HG02870 (cell line): ENCODE measurements around the gene DAPK2.

ENCODE experiments used
- ATAC-seq: cut with Tn5 transposase; IDR thresholded peaks from one replicate; pipeline ENCODE4 v1.9.1; 2021; ENCODE audit warnings: mild to moderate bottlenecking, moderate library complexity; ENCODE audit not compliant: unreplicated experiment

Gene DAPK2

GRCh38 chr15:63998489-63998888 lies 47.8 kb downstream of the DAPK2 start:
- ATAC-seq, result no peak

DNA sequence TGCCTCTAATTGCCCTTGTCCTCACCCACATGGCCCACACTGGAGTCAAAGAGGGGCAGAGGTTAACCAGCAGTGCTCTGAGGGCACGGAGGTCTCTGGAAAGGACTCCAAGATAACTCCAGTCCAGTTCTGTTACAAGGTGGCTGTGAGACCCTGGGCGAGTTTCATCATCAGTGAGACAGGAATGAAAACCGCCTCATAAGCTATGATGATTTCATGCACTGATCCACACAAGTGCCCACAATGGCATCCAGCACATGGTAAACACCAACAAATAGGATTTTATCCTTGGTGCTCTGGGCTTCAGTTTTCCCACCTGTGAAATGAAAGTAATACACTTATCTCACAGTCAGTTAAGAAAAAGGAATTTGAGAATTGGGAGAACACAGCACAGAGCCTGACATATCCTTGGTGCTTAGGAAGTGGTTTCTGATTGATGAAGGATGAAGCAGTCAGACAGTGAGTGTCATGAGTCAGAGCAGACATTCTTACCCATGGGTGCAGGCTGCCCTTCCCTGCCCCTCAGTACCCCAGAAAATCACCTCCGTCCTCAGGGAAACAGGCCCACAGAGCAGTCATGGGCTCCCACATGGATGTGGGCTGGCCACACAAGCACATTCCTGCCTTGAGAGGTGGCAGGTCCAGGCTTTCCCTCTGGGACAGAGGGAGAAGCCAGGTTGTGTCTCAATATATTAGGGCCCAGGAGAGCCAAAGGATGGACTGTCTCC lies 48.4 kb downstream of the DAPK2 start:
- no peak for ATAC-seq

- ATAC-seq, result no peak
Measured at GRCh38 chr15:63996794-63997357, 49.4 kb downstream of the DAPK2 start.

DNA sequence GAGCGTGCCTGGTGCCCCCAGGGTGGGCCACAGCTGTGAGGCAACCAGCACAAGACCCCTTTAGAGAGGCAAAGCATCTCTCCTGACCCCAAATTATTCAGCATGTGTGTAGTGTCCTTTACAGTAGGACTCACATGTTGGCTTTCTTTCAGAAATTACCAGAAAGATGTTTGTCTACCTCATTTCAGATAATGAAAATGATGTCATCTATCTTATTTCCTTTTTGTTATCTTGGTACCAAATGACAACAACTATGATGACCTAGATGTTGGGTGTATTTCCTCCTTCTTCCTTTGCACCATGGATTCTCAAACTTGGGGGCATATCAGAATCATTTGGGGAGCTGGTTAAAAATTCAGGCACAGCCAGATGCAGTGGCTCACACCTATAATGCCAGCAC lies 50.5 kb downstream of the DAPK2 start:
- no peak for ATAC-seq

GRCh38 chr15:63994073-63994600 lies 52.1 kb downstream of the DAPK2 start:
- ATAC-seq, result no peak

DNA sequence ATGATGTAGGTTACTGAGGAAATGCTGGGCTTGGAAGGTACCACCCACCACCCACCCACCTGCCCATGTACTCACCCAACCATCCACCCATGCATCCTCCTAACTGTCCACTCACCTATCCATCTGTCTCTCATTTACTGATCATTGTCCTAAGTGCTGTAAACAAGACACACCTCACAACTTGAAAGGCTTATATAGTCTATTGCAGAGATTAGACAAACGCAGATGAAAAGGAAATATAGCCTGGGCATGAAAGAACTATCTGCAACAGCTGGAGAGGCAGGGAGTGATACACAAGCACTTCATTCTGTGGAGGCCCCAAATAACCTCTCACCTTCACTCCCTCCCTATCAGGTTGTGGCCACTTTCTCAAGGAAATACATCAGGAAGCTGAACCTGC lies 54.0 kb downstream of the DAPK2 start:
- ATAC-seq, result no peak

GRCh38 chr15:63991706-63992105 lies 54.6 kb downstream of the DAPK2 start:
- no peak for ATAC-seq

DNA sequence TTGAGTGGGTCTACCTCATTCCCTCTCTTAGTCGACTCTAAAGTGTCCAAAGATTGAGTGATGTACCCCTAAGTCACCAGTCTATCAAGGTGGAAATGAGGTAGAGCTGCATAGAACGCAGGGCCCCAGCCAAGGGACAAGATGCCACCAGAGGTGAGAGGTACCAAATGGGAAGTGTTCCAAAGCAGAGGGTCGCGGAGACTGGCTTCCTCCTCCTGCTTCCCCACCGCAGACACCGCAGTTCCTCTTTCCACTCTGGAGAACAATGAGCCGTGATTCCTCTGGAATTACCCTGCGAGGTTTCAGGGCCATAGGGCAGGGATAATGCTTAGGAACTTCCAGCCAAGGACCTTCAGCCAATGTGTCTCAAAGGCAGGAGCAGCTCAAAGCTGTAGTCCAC lies 55.8 kb downstream of the DAPK2 start:
- ATAC-seq, result no peak

DNA sequence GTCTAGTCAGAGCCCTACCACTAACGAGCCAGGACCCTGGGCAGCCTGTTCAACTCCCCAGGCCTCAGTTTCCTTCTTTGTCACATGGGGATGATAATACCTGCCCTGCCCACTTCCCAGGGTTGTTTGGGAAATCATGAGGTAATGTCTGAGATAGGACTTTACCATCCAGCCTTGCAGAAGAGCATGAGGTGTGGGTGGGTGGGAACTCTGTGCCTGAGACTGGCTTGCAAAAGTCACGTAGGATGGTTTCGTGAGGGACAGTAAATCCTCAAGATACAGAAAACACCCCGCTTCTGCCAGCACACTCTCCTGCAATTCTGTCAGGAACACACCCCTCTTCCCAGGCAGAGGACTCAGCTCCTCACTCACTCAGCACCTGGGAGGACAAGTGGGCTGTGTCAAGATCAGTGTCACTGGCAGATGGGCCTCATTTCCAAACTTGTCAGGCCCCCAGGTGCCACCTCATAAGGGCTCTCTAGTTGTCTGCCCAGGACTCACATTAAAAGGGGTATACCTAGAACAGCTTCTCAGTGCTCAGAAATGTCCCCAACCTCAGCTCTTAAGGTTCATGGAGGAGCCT lies 58.4 kb downstream of the DAPK2 start:
- no peak for ATAC-seq

GRCh38 chr15:63986751-63987341 lies 59.4 kb downstream of the DAPK2 start:
- peak; percentile 68 for ATAC-seq

GRCh38 chr15:63986185-63986680 lies 60.1 kb downstream of the DAPK2 start:
- no peak for ATAC-seq

DNA sequence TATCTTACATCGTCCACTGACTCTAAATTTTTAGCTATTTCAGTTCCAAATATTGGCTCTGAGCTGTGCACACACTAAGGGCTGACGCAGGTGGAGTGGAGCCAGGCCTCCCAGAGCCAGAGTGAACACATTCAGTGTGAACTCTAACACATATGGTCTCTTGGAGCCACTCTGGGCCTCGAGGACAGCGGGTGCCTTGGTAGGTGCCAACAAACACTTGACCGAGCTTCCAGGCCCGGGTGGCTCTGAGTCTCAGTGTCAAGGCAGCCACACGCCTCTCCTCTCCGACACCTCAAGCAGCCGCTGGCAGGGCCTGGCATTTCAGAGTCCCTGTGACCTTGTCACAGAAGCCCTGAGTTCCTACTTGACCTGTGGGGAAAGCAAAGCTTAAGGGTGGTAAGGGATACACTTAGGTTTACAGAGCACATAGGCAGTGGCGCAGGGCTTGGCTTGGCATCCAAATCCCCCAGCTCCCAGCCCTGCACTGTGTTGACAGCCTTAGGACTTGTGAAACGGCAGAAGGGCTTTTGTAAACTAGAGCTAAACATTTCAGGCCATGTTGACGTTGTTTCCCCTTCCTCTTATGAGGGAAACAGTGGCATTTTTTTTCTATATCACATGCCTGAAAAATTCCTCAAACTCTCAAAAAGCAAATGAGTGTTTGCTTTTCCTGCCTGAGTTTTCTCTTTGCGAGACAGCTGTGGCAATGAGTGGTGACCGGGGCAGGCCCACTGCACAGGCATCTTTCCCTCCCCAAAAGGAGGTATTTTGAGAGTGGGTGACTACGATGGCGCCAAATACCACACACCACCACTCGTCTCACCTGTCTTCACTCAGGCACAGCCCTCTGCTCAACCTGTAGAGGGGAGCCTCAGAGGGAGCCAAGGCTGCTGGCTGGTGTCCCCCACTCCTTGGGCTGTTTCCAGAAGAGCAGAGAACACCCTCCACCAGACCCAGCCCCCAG lies 60.8 kb downstream of the DAPK2 start:
- ATAC-seq, result no peak

GRCh38 chr15:63984331-63984730 lies 62.0 kb downstream of the DAPK2 start:
- ATAC-seq, result no peak

DNA sequence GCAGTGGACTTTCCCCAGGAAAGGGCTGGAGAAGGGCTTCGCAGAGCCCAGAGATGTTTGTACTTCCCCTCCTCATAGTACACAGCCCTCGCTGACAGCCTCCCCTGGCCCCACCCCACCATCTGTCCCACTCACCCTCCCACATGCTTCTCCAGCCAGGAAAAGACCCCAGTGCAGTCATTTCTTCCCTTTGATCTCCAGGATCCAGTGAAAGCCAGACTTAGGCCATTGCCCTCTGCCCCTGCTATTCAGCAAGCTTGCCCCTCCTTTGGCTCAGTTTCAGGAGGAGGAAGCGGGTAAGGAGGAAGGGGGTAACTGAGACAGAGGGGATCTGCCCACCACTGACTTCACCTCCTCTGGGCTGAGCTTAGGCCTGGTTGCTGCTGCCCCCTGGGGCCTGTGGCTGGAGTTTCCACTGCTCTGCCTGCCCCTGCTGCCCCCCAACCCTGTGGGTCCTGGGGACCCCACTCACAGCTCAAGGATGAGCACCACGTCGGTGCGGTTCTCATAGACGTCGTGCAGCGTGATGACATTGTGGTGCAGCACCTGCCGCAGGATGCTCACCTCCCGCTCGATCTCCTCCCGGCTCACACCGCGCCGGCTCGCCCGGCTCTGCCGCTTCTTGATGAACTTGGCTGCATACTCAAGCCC lies 63.1 kb downstream of the DAPK2 start:
- no peak for ATAC-seq

- no peak for ATAC-seq
Measured at GRCh38 chr15:63982381-63982854, 63.9 kb downstream of the DAPK2 start.

DNA sequence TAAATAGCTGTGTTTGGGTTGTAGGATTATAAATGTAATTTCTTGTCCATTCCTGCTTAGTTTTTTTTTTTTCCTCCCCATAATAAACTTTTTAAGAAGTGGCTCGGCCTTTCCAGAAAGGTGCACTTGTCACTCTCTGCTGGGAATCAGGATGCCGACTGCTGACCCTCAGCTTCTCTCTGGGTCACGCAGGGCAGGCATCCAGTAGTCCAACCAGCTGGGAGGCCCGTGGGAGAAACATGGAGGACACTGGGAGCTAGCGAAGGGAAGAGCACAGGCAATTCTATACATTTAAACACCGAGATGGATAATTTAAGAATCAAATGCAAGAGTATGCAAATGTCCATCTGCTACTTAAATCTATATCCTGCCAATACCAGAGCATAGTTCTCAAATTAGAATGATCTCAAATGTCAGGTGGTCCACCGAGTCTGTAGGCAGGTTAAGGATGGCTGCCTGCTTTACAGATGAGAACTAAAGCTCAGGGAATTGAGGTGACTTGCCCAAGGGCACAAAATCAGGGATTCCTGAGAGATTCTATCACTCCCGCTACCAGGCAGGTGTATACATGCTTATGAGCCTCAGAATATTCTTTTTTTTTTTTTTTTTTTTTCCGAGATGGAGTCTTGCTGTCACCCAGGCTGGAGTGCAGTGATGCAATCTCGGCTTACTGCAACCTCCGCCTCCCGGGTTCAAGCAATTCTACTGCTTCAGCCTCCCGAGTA lies 64.5 kb downstream of the DAPK2 start:
- no peak for ATAC-seq

DNA sequence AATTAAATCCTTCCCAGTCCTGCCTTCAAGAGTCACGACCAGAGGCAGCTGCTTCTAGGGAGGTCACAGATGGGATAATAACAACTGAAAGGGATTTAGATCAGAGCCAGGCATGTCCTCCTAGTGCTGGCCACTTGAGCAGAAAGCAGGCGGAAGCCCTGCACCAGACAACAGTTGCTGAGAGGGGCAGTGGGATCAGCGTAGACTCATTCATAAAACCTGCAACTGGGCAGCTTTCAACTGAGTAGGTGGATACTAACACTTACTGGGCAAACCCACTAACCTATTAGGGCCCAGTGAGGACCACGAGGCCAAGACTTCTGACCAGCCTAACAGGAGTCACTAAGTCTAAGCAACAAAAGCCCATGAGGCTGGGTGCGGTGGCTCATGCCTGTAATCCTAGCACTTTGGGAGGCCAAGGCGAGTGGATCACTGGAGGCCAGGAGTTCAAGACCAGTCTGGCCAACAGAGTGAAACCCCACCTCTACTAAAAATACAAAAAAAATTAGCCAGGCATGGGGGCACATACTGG lies 67.0 kb downstream of the DAPK2 start:
- no peak for ATAC-seq

DNA sequence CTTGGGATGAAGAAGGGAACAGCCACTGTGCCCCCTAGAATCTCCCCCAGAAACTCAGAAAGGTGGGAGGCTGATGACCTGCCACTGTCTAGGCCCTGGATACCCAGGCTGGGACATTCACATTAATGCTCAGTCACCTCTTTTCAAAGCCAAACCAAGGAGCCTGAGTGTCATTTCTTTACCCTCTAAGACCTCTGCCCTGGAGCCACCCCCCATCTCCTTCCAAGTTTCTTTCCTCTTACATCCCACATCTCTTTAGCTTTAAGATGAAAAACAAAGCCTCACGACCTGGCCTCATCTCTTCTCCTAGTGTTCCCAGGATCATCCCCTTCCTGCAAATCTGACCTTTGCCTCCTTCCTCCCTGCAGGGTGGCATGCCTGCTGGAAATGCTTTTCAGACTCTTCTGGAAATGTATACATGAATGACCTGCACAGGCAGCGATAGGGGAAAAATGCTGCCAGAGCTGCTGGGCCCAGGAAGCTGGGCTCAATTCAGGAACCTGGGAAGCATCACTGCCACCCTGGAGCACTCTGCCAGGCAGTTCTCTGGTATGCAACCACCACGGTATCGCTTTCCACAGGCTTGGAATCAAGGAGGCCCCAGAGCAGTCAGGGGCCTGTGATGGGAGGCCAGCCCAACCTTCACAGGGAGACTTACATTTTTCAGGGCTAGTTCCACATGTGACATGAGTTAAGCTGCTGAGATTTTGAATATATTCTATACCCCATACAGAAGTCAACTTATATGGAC lies 67.6 kb downstream of the DAPK2 start:
- ATAC-seq, result no peak
